Sciatic nerve (tissue), 2 donors: ENCODE data around the gene LGMN. TPM values are rescaled to one million over a fixed set of nuclear protein-coding genes. Genes with fewer than 3 reads are reported as not detected.

ENCODE experiments used
- ATAC-seq: fragments of 200-7000 bp; cut with Tn5 transposase; one replicate; pipeline ENCODE4 v1.9.1; 2020; ENCODE audit warnings: mild to moderate bottlenecking, moderate library complexity
- DNase-seq: peaks from one replicate; pipeline ENCODE4 v3.0.0-alpha.2; 2020; ENCODE audit warnings: low spot score
- intact Hi-C: fragments of 100-400 bp; cut with DNase I; formaldehyde crosslinking; loops from one replicate; pipeline ENCODE4 v1.14.2; 2022
- total RNA-seq: library from RNA; stranded (reverse); fragmentation: NEBNext Ultra II Directional; extraction: Animal tissue kit (Norgen Biotek cat#: 25700); gene quantifications from one replicate; pipeline ENCODE4 v1.2.1, GENCODE V29; 2021
- donor health status: DM: no; HTN: no; CAD: no.
- donor health status: DM: no; HTN: no; CAD: no.

LGMN gene
- total RNA-seq, 1 donor from 2014 or later = 118 TPM

GRCh38 chr14:92660571-92660970 is 87.9 kb downstream of the LGMN start:
- DNase-seq (no peak), ATAC-seq (no peak)
- intact Hi-C loops = no loop called here

- DNase-seq (no peak), ATAC-seq (peak; percentile 61)
- intact Hi-C loops = no loop called here
Measured at GRCh38 chr14:92659765-92660561, 88.5 kb downstream of the LGMN start.

GRCh38 chr14:92658684-92659083 is 89.7 kb downstream of the LGMN start:
- no peak for ATAC-seq
- DNase-seq = no peak
- intact Hi-C loops = no loop called here

GRCh38 chr14:92658160-92658559 is 90.3 kb downstream of the LGMN start:
- intact Hi-C loops = no loop called here
- ATAC-seq (no peak), DNase-seq (no peak)

- intact Hi-C loops = no loop called here
- peak; percentile 75 for ATAC-seq
- DNase-seq = peak; percentile 71
Measured at GRCh38 chr14:92657457-92658142, 90.8 kb downstream of the LGMN start.

- ATAC-seq (no peak), DNase-seq (no peak)
- intact Hi-C loops = no loop called here
Measured at GRCh38 chr14:92656306-92657081, 91.9 kb downstream of the LGMN start.

GRCh38 chr14:92655419-92656201 is 92.8 kb downstream of the LGMN start:
- DNase-seq (no peak), ATAC-seq (no peak)
- intact Hi-C loops = no loop called here

- intact Hi-C loops = no loop called here
- DNase-seq = no peak
- no peak for ATAC-seq
Measured at GRCh38 chr14:92654239-92654901, 94.1 kb downstream of the LGMN start.

Other genes starting within 250 kb of the LGMN start
- gene RIN3, start 234.8 kb downstream of the LGMN start, total RNA-seq = 22.1 TPM
- 32.5 TPM for gene GOLGA5, start 45.7 kb upstream of the LGMN start, total RNA-seq
- not detected for gene CHGA, start 174.5 kb upstream of the LGMN start, total RNA-seq